ENCODE results near the gene OPALIN. TPM values are rescaled to one million over a fixed set of nuclear protein-coding genes. Genes with fewer than 3 reads are reported as not detected.

OPALIN gene
- total and polyA plus RNA-seq, 12 donors = not detected

DNA sequence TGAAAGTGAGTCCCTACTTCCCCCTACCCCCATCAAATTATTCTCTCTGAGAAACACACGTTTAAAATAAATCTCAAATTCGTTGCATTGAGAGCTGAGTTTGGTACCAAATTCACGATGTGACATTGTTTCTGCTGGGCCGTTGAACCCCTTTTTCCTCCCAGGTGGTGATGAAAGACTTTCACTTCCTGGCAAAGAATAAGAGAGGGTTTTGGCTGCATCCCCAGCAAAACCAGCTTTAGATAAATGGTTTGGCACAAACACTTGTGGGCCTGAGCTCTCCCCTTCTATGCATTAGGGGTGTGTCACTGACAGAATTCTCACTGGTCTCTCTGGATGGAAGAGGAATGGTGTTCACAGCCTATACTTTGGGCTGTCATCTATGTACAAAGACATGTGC lies 63.3 kb downstream of the OPALIN start:
- H3K4me3 ChIP-seq = no peak overlapping the region
- no peak for DNase-seq
- no peaks in the 10 kb centered on the region for H3K27me3 ChIP-seq
- no peak for TF ChIP-seq POLR2A (IDR thresholded peaks at IDR 0.05)
- TF ChIP-seq, protein P1, sequence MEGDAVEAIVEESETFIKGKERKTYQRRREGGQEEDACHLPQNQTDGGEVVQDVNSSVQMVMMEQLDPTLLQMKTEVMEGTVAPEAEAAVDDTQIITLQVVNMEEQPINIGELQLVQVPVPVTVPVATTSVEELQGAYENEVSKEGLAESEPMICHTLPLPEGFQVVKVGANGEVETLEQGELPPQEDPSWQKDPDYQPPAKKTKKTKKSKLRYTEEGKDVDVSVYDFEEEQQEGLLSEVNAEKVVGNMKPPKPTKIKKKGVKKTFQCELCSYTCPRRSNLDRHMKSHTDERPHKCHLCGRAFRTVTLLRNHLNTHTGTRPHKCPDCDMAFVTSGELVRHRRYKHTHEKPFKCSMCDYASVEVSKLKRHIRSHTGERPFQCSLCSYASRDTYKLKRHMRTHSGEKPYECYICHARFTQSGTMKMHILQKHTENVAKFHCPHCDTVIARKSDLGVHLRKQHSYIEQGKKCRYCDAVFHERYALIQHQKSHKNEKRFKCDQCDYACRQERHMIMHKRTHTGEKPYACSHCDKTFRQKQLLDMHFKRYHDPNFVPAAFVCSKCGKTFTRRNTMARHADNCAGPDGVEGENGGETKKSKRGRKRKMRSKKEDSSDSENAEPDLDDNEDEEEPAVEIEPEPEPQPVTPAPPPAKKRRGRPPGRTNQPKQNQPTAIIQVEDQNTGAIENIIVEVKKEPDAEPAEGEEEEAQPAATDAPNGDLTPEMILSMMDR (IDR thresholded peaks at IDR 0.05) = no peak
- no peak overlapping the region for H3K27ac ChIP-seq
- intact Hi-C loops (cut with DNase I) = loop anchor here in 1 of 2 donors (2.0 kb wide), 1 partner anchor 65 kb away; no protein-coding TSS in a partner anchor
- no peaks in the 10 kb centered on the region for H3K4me1 ChIP-seq (replicated peaks in 1 of 2)
- no peaks in the 10 kb centered on the region for H3K36me3 ChIP-seq (replicated peaks in 1 of 2)
- no peaks in the 10 kb centered on the region for H3K9me3 ChIP-seq (replicated peaks in 1 of 3)
- WGBS, 4 donors = 52 to 60% (median 58%) methylated on average over 4 of the region's 4 CpGs

Other genes starting within 250 kb of the OPALIN start
- 10 to 100 TPM in 7 of 9 donors, 1 to 10 TPM in 2; 6.3 to 56.0 (median 17.8) TPM for gene ZNF518A, start 228.7 kb downstream of the OPALIN start, total RNA-seq
- 10 to 100 TPM in 2 of 3 donors, 1 to 10 TPM in 1; 7.8 to 12.1 (median 11.6) TPM for gene ZNF518A, start 228.7 kb downstream of the OPALIN start, polyA plus RNA-seq
- 1 to 10 TPM in 8 of 9 donors, under 1 TPM in 1; 0.72 to 8.5 (median 4.0) TPM for gene BLNK, start 87.4 kb downstream of the OPALIN start, total RNA-seq
- gene BLNK, start 87.4 kb downstream of the OPALIN start, polyA plus RNA-seq = 1 to 10 TPM; 1.9 to 4.2 (median 2.6) TPM
- not detected for gene DNTT, start 54.6 kb downstream of the OPALIN start, total RNA-seq
- not detected for gene DNTT, start 54.6 kb downstream of the OPALIN start, polyA plus RNA-seq
- gene TLL2, start 154.9 kb upstream of the OPALIN start, total RNA-seq = under 1 TPM in 3 of 9 donors, not detected in 6; 0.11 to 0.14 (median 0.14) TPM
- under 1 TPM; 0.10 to 0.40 (median 0.13) TPM for gene TLL2, start 154.9 kb upstream of the OPALIN start, polyA plus RNA-seq
- gene TM9SF3, start 228.0 kb upstream of the OPALIN start, total RNA-seq = 100 to 1,000 TPM in 5 of 9 donors, 10 to 100 TPM in 4; 51.2 to 133 (median 114) TPM
- 100 to 1,000 TPM in 1 of 3 donors, 10 to 100 TPM in 2; 19.9 to 125 (median 24.0) TPM for gene TM9SF3, start 228.0 kb upstream of the OPALIN start, polyA plus RNA-seq